Jurkat, Clone E6-1 (cell line): ENCODE data around the gene ADRB1. TPM values are rescaled to one million over a fixed set of nuclear protein-coding genes. Genes with fewer than 3 reads are reported as not detected.

Experiments used
- DNase-seq: peaks from one replicate; pipeline ENCODE4 v3.0.0-alpha.2; 2011; ENCODE audit warnings: low read depth, low spot score
- H3K4me3 ChIP-seq: 2 replicates; pipeline ENCODE4 v1.5.1; 2011; ENCODE audit warnings: mild to moderate bottlenecking, low read length, control low read depth, moderate library complexity
- polyA plus RNA-seq: library from polyadenylated mRNA; unstranded; fragments of >200 nt; gene quantifications from one replicate; pipeline ENCODE4 v1.2.1, GENCODE V29; 2012; ENCODE audit warnings: missing spikeins; ENCODE audit not compliant: insufficient read length, insufficient read depth

ADRB1 gene
- polyA plus RNA-seq, result 0.50 TPM

- H3K4me3 ChIP-seq, result peak within 1 kb of the TSS; percentile 78
- DNase-seq, result peak; percentile 88
These were observed at the start of gene ADRB1 for GRCh38 chr10:114043532-114044246. ADRB1 (plus strand) TSS chr10:114043866; CDS start chr10:114044133, 267 bp downstream.

GRCh38 chr10:113995201-113995600 lies 48.5 kb upstream of the ADRB1 start:
- H3K4me3 ChIP-seq, result no peak overlapping the region

GRCh38 chr10:113997428-113997827 lies 46.2 kb upstream of the ADRB1 start:
- no peak for DNase-seq
- H3K4me3 ChIP-seq, result no peak overlapping the region

More at GRCh38 chr10:113995201-113995600, 48.5 kb upstream of the ADRB1 start:
- no peak for DNase-seq

GRCh38 chr10:113999531-113999930 lies 44.1 kb upstream of the ADRB1 start:
- DNase-seq, result no peak
- H3K4me3 ChIP-seq, result no peak overlapping the region

GRCh38 chr10:114000457-114001010 lies 43.1 kb upstream of the ADRB1 start:
- no peak overlapping the region for H3K4me3 ChIP-seq
- no peak for DNase-seq

- DNase-seq, result peak; percentile 21
- H3K4me3 ChIP-seq, result no peak overlapping the region
These were observed 41.2 kb upstream of the ADRB1 start for GRCh38 chr10:114002422-114002821.

- H3K4me3 ChIP-seq, result no peak overlapping the region
- DNase-seq, result no peak
These were observed 40.3 kb upstream of the ADRB1 start for GRCh38 chr10:114003161-114003941.

GRCh38 chr10:114009281-114009996 lies 34.2 kb upstream of the ADRB1 start:
- H3K4me3 ChIP-seq, result no peak overlapping the region
- no peak for DNase-seq

- H3K4me3 ChIP-seq, result no peak overlapping the region
- DNase-seq, result no peak
These were observed 33.4 kb upstream of the ADRB1 start for GRCh38 chr10:114010316-114010715.

GRCh38 chr10:114012650-114013049 lies 31.0 kb upstream of the ADRB1 start:
- H3K4me3 ChIP-seq, result no peak overlapping the region
- DNase-seq, result no peak

GRCh38 chr10:114015708-114016107 lies 28.0 kb upstream of the ADRB1 start:
- DNase-seq, result no peak
- no peak overlapping the region for H3K4me3 ChIP-seq

- no peak overlapping the region for H3K4me3 ChIP-seq
- DNase-seq, result no peak
These were observed 26.4 kb upstream of the ADRB1 start for GRCh38 chr10:114017271-114017670.

GRCh38 chr10:114017873-114018272 lies 25.8 kb upstream of the ADRB1 start:
- no peak overlapping the region for H3K4me3 ChIP-seq
- no peak for DNase-seq

GRCh38 chr10:114019226-114019625 lies 24.4 kb upstream of the ADRB1 start:
- DNase-seq, result no peak
- no peak overlapping the region for H3K4me3 ChIP-seq

- H3K4me3 ChIP-seq, result no peak overlapping the region
- DNase-seq, result no peak
These were observed 22.5 kb upstream of the ADRB1 start for GRCh38 chr10:114021154-114021553.

GRCh38 chr10:114021717-114022680 lies 21.7 kb upstream of the ADRB1 start:
- no peak for DNase-seq
- H3K4me3 ChIP-seq, result no peak overlapping the region

- no peak overlapping the region for H3K4me3 ChIP-seq
- DNase-seq, result no peak
These were observed 20.7 kb upstream of the ADRB1 start for GRCh38 chr10:114022766-114023597.
